Adipocyte (in vitro differentiated cells): ENCODE data around the gene TPM2.

Experiments
- DNase-seq: peaks from one replicate; pipeline ENCODE4 v3.0.0-alpha.2; 2015; ENCODE audit warnings: low read depth
- H3K27me3 ChIP-seq: replicated peaks from 2 replicates; pipeline ENCODE4 v1.7.0; 2013; ENCODE audit warnings: mild to moderate bottlenecking, low read length, moderate library complexity; ENCODE audit not compliant: control insufficient read depth, insufficient read depth
- H3K36me3 ChIP-seq: 2 replicates; pipeline ENCODE4 v1.7.0; 2013; ENCODE audit warnings: low read length, mild to moderate bottlenecking, moderate library complexity; ENCODE audit not compliant: control insufficient read depth, insufficient read depth, severe bottlenecking
- H3K4me1 ChIP-seq: 2 replicates; pipeline ENCODE4 v1.7.0; 2013; ENCODE audit warnings: mild to moderate bottlenecking, low read length, moderate library complexity; ENCODE audit not compliant: control insufficient read depth, insufficient read depth
- H3K4me3 ChIP-seq: 2 replicates; pipeline ENCODE4 v1.7.0; 2013; ENCODE audit warnings: mild to moderate bottlenecking, low read length, moderate library complexity
- H3K9ac ChIP-seq: 2 replicates; pipeline ENCODE4 v1.7.0; 2013; ENCODE audit warnings: mild to moderate bottlenecking, low read length, moderate library complexity
- H3K9me3 ChIP-seq: 2 replicates; pipeline ENCODE4 v1.7.0; 2013; ENCODE audit warnings: mild to moderate bottlenecking, low read length, moderate library complexity; ENCODE audit not compliant: control insufficient read depth

Gene TPM2

GRCh38 chr9:35729700-35730485 is 40.2 kb upstream of the TPM2 start:
- peak; percentile 90 for DNase-seq
- peaks cover 15% of the 10 kb centered on the region for H3K36me3 ChIP-seq
- H3K27me3 ChIP-seq, result no peaks in the 10 kb centered on the region
- H3K4me3 ChIP-seq, result peak overlapping the region; percentile 97
- H3K4me1 ChIP-seq, result peaks cover 71% of the 10 kb centered on the region
- no peaks in the 10 kb centered on the region for H3K9me3 ChIP-seq
- peak overlapping the region; percentile 99 for H3K9ac ChIP-seq

DNA sequence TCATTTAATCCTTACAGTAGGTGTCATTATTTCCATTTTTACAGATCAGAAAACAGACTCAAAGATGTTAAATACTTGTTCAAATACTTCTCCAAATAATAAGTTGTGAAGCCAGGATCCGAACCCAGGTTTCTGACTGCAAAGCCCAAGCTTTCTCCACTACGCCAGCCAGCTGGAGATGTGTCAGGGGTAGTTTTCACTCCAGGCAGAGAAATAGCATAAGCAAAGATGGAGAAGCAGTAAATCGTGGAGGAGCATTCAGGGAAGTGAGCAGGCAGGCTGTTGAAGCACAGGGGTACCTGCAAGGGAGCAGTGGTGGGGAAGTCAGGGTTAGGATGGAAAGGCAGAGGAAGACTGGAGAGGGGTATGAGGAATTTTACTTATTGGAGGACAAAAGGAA is 39.4 kb upstream of the TPM2 start:
- no peak for DNase-seq
- Histone ChIP-seq H3K4me1 (peaks cover 66% of the 10 kb centered on the region), H3K4me3 (peak overlapping the region; percentile 97), H3K27me3 (no peaks in the 10 kb centered on the region), H3K9me3 (no peaks in the 10 kb centered on the region), H3K36me3 (peaks cover 16% of the 10 kb centered on the region), H3K9ac (peak overlapping the region; percentile 99)

- Histone ChIP-seq H3K4me3 (peak overlapping the region; percentile 97), H3K4me1 (peaks cover 58% of the 10 kb centered on the region), H3K9ac (peak overlapping the region; percentile 99), H3K27me3 (no peaks in the 10 kb centered on the region), H3K9me3 (no peaks in the 10 kb centered on the region), H3K36me3 (peaks cover 24% of the 10 kb centered on the region)
- DNase-seq, result peak; percentile 91
Measured at GRCh38 chr9:35728041-35728971, 38.6 kb upstream of the TPM2 start.

DNA sequence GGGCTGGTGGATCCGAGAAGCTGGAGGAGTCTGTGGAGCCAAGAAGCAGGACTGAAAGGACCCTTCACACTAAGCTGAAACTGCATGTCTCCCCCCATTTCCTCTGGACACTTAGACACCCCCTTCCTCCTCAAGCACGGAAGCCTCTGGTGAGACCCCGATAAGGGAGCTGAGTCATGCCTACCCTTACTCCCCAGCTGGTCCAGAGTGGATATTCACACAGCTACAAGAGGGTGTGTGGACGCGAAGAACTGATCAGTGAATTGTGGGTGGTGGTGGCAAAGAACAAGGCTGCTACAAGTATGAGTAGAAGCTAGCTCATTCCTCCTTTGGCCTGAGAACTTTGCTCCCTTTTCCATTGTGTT is 37.9 kb upstream of the TPM2 start:
- Histone ChIP-seq H3K9ac (peak overlapping the region; percentile 99), H3K36me3 (peaks cover 31% of the 10 kb centered on the region), H3K4me3 (peak overlapping the region; percentile 97), H3K9me3 (no peaks in the 10 kb centered on the region), H3K27me3 (no peaks in the 10 kb centered on the region), H3K4me1 (peaks cover 52% of the 10 kb centered on the region)
- no peak for DNase-seq

DNA sequence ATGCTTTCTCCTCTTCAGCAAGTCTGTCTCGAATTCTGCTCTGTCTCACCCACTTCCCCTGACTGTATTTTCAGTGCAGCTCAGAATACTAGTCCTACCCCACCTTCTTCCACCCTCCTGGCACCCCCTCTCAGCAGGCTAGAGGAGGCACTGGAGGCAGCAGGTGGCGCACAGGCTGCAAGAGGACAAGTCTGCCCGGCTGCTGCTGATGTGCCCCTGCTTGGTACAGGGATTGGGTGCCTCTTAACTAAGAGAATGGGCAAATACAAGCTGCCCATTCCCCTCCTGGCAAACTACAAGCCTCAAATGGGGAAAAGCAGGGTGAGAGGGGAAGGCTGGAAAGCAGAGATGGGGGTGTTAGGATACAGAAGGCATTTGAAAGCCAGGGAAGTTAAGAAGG is 37.2 kb upstream of the TPM2 start:
- DNase-seq, result peak; percentile 74
- peak overlapping the region; percentile 99 for H3K9ac ChIP-seq
- no peaks in the 10 kb centered on the region for H3K9me3 ChIP-seq
- H3K4me1 ChIP-seq, result peaks cover 52% of the 10 kb centered on the region
- no peaks in the 10 kb centered on the region for H3K27me3 ChIP-seq
- H3K36me3 ChIP-seq, result peaks cover 38% of the 10 kb centered on the region
- H3K4me3 ChIP-seq, result peak overlapping the region; percentile 97

DNA sequence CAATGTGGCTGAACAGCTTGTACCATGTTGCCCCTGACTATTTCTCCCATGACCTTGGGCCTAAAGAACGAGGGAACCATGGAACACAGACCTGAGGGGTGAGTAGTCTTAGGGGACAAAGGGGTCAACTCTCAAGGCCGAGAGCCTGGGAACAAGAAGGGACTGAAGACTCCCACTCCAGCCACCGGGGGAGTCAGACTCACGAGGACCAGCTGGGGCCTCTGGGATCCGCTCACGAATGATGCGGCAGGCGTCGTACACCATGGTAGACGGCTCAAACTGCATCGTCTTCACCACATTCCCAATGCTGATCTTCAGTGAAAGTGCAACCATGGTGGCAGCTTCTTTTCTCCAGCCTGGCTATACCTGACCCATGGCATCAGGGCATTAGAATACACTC is 35.6 kb upstream of the TPM2 start:
- no peak overlapping the region for H3K4me3 ChIP-seq
- DNase-seq, result no peak
- H3K9me3 ChIP-seq, result no peaks in the 10 kb centered on the region
- no peak overlapping the region for H3K9ac ChIP-seq
- H3K4me1 ChIP-seq, result peaks cover 45% of the 10 kb centered on the region
- no peaks in the 10 kb centered on the region for H3K27me3 ChIP-seq
- peaks cover 54% of the 10 kb centered on the region for H3K36me3 ChIP-seq

DNA sequence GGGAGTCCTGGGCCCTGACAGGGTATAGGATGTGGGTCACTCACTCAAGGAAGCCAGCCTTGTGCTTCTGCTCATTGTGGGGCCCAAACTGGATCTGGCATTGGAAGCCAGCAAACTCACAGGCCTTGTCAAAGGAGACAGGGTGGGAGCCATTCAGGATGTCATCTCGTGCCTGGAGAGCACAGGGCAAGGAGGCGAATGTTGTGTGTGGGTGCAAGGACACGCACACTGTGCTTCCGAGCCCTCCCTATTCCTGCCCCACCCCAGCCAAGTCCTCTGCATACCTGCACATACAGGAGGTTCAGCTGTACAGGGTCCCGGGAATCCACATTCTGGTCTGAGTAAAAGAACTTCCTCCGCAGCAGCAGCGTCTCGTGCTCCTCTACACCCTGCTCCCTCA is 34.2 kb upstream of the TPM2 start:
- Histone ChIP-seq H3K36me3 (peaks cover 68% of the 10 kb centered on the region), H3K4me1 (peaks cover 31% of the 10 kb centered on the region), H3K4me3 (no peak overlapping the region), H3K9me3 (no peaks in the 10 kb centered on the region), H3K9ac (peak overlapping the region; percentile 0), H3K27me3 (no peaks in the 10 kb centered on the region)
- no peak for DNase-seq

GRCh38 chr9:35723426-35723825 is 33.7 kb upstream of the TPM2 start:
- no peak for DNase-seq
- H3K9ac ChIP-seq, result no peak overlapping the region
- no peaks in the 10 kb centered on the region for H3K27me3 ChIP-seq
- no peak overlapping the region for H3K4me3 ChIP-seq
- H3K4me1 ChIP-seq, result peaks cover 26% of the 10 kb centered on the region
- no peaks in the 10 kb centered on the region for H3K9me3 ChIP-seq
- H3K36me3 ChIP-seq, result peaks cover 73% of the 10 kb centered on the region

- Histone ChIP-seq H3K36me3 (peaks cover 100% of the 10 kb centered on the region), H3K4me1 (no peaks in the 10 kb centered on the region), H3K9me3 (no peaks in the 10 kb centered on the region), H3K4me3 (no peak overlapping the region), H3K27me3 (no peaks in the 10 kb centered on the region), H3K9ac (no peak overlapping the region)
- no peak for DNase-seq
Measured at GRCh38 chr9:35719546-35719945, 29.8 kb upstream of the TPM2 start.

- no peak overlapping the region for H3K4me3 ChIP-seq
- DNase-seq, result no peak
- no peaks in the 10 kb centered on the region for H3K9me3 ChIP-seq
- no peaks in the 10 kb centered on the region for H3K4me1 ChIP-seq
- H3K36me3 ChIP-seq, result peaks cover 100% of the 10 kb centered on the region
- H3K27me3 ChIP-seq, result no peaks in the 10 kb centered on the region
- H3K9ac ChIP-seq, result peak overlapping the region; percentile 8
Measured at GRCh38 chr9:35718721-35719511, 29.2 kb upstream of the TPM2 start.
